OCI-LY7 (cell line): ENCODE results near the gene CDKN2B-AS1. TPM values are rescaled to one million over a fixed set of nuclear protein-coding genes. Genes with fewer than 3 reads are reported as not detected.

Source experiments
- BruUV-seq: library from RNA; stranded (reverse); fragments of 400-500 nt; replicated peaks from 2 replicates; lab custom pipeline; 2021; lab: Mats Ljungman, UMichigan
- CTCF ChIA-PET: fragments of 300-600 bp; sonication (Branson Sonifier 250); formaldehyde crosslinking; loops from one replicate; lab custom pipeline; 2022; ENCODE audit warnings: antibody characterized with exemption; ENCODE audit not compliant: unreplicated experiment; lab: Charles Lee
- POLR2A ChIA-PET: fragments of 300-600 bp; sonication (Branson Sonifier 250); formaldehyde crosslinking; loops from one replicate; lab custom pipeline; 2022; ENCODE audit warnings: antibody characterized with exemption; lab: Charles Lee
- DNase-seq: peaks from one replicate; pipeline ENCODE4 v3.0.0-alpha.2; 2015; ENCODE audit warnings: low spot score
- H2AFZ ChIP-seq: fragments of 200-600 bp; sonication (generic), shearing (Covaris generic); 2 replicates; pipeline ENCODE4 v1.6.1; 2014; ENCODE audit warnings: mild to moderate bottlenecking, antibody characterized with exemption, low read length, moderate library complexity
- H3K27ac ChIP-seq: fragments of 200-600 bp; sonication (generic); 2 replicates; pipeline ENCODE4 v1.5.1; 2014; ENCODE audit warnings: mixed run types, low read depth, mild to moderate bottlenecking, moderate library complexity, low read length, inconsistent platforms; ENCODE audit not compliant: poor library complexity, severe bottlenecking
- H3K36me3 ChIP-seq: fragments of 200-600 bp; sonication (generic); 2 replicates; pipeline ENCODE4 v1.6.1; 2014; ENCODE audit warnings: mild to moderate bottlenecking, antibody characterized with exemption, low read length, moderate library complexity, mixed read lengths; ENCODE audit not compliant: insufficient read depth
- H3K4me1 ChIP-seq: fragments of 200-600 bp; sonication (generic); 2 replicates; pipeline ENCODE4 v1.5.1; 2014; ENCODE audit warnings: mild to moderate bottlenecking, low read length; ENCODE audit not compliant: insufficient read depth, poor library complexity, severe bottlenecking
- H3K4me2 ChIP-seq: fragments of 200-600 bp; sonication (generic); 2 replicates; pipeline ENCODE4 v1.6.1; 2014; ENCODE audit warnings: mild to moderate bottlenecking, low read length
- H3K4me3 ChIP-seq: fragments of 200-600 bp; sonication (generic); 2 replicates; pipeline ENCODE4 v1.5.1; 2014; ENCODE audit warnings: mild to moderate bottlenecking, low read depth, low read length; ENCODE audit not compliant: poor library complexity, severe bottlenecking
- H3K79me2 ChIP-seq: fragments of 200-600 bp; sonication (generic); 2 replicates; pipeline ENCODE4 v1.6.1; 2016; ENCODE audit warnings: low read depth, mild to moderate bottlenecking, low read length, moderate library complexity, mixed read lengths; ENCODE audit not compliant: insufficient read depth
- H3K9me2 ChIP-seq: fragments of 200-600 bp; sonication (generic); 2 replicates; pipeline ENCODE4 v1.6.1; 2016; ENCODE audit warnings: mild to moderate bottlenecking, low read length, mixed read lengths; ENCODE audit not compliant: insufficient read depth
- H3K9me3 ChIP-seq: fragments of 200-600 bp; sonication (generic); 2 replicates; pipeline ENCODE4 v1.6.1; 2014; ENCODE audit warnings: mild to moderate bottlenecking, mixed run types, low read length, mixed read lengths
- H4K20me1 ChIP-seq: fragments of 200-600 bp; sonication (generic); 2 replicates; pipeline ENCODE4 v1.6.1; 2014; ENCODE audit warnings: mild to moderate bottlenecking, antibody characterized with exemption, low read length, moderate library complexity, mixed read lengths; ENCODE audit not compliant: insufficient read depth
- EZH2phosphoT487 ChIP-seq: fragments of 200-600 bp; sonication (generic); IDR thresholded peaks from 2 replicates; pipeline ENCODE4 v1.6.1; 2018; ENCODE audit warnings: low read depth, borderline replicate concordance, mild to moderate bottlenecking, mixed run types, antibody characterized with exemption, low read length, moderate library complexity, mixed read lengths
- intact Hi-C: fragments of 100-400 bp; cut with micrococcal nuclease; formaldehyde crosslinking; loops from one replicate; pipeline ENCODE4 v1.10.0; 2022; ENCODE audit not compliant: unreplicated experiment
- total RNA-seq, 2 experiments: library from RNA; depleted of rRNA in 1 of 2; stranded (reverse); fragments of >200 nt in 1 of 2; shearing (Covaris generic) in 1 of 2; gene quantifications; 2 replicates each; pipeline ENCODE4 v1.2.3, GENCODE V29; 2014 to 2022
- TF ChIP-seq, protein P1 (sequence below): fragments of 200-600 bp; sonication (generic); conservative IDR thresholded peaks from 2 replicates; pipeline ENCODE4 v1.5.1; 2014; ENCODE audit warnings: mild to moderate bottlenecking, antibody characterized with exemption, low read length, moderate library complexity, mixed read lengths

The CDKN2B-AS1 gene
- total RNA-seq, 2 experiments from 2014 or later, result 20.4 to 24.3 TPM

DNA sequence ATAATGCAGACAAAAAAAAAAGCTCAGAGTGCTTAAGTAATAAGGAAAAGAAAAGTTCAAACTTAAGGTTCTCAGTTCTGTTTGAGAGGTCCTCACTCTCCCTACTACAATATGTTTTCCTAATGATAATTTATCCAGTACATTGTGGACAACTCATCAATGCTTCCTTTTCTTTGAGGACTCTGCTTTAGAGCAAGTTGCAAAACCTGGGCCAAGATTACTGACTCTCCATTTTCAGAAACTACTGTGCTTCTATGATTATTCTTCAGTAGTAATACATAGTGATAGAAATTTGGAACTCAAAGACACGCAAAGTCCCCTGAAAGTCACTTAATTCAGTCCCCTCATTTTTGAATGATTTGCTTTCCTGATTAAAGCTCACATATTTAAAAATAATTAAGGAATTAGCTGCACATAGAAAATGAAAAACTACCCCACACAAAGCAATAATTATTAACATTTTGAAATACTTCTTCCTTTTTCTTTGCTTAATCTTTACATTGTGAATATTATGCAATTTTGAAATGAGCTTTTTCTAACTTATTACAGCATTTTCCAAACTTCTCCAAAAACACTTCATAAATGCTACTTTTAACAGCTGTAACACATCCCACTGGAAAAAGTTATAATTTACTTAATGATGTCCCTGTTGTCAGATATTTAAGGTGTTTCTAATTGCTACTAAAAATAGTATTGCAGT, 11.6 kb upstream of the CDKN2B-AS1 start:
- DNase-seq, result no peak
- H3K4me1 ChIP-seq, result peaks cover 32% of the 10 kb centered on the region
- peaks cover 46% of the 10 kb centered on the region for H3K36me3 ChIP-seq
- H3K4me3 ChIP-seq, result no peak overlapping the region
- H3K27ac ChIP-seq, result no peak overlapping the region
- CTCF ChIA-PET, result interaction anchor here (0.5 kb wide), 1 partner anchor 640 kb away, joined by 3 read pairs; no protein-coding TSS in a partner anchor
- H3K9me2 ChIP-seq, result no peaks in the 10 kb centered on the region
- no peak overlapping the region for H3K4me2 ChIP-seq
- no peak overlapping the region for H2AFZ ChIP-seq
- intact Hi-C loops, result no loop called here
- H3K79me2 ChIP-seq, result peaks cover 96% of the 10 kb centered on the region
- 0 out of 2 replicates have a peak, but pooled peaks cover 14% of the 10 kb centered on the region for H4K20me1 ChIP-seq
- BruUV-seq, result no TSS peak
- POLR2A ChIA-PET, result interaction anchor here (0.6 to 4.9 kb wide), 12 partner anchors 8 to 537 kb away, joined by 3 to 24 read pairs (median 3); partner anchors contain the start of genes CDKN2A and CDKN2B-AS1
- TF ChIP-seq, protein P1, sequence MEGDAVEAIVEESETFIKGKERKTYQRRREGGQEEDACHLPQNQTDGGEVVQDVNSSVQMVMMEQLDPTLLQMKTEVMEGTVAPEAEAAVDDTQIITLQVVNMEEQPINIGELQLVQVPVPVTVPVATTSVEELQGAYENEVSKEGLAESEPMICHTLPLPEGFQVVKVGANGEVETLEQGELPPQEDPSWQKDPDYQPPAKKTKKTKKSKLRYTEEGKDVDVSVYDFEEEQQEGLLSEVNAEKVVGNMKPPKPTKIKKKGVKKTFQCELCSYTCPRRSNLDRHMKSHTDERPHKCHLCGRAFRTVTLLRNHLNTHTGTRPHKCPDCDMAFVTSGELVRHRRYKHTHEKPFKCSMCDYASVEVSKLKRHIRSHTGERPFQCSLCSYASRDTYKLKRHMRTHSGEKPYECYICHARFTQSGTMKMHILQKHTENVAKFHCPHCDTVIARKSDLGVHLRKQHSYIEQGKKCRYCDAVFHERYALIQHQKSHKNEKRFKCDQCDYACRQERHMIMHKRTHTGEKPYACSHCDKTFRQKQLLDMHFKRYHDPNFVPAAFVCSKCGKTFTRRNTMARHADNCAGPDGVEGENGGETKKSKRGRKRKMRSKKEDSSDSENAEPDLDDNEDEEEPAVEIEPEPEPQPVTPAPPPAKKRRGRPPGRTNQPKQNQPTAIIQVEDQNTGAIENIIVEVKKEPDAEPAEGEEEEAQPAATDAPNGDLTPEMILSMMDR, result no peak
- TF ChIP-seq EZH2phosphoT487, result no peak
- no peaks in the 10 kb centered on the region for H3K9me3 ChIP-seq

DNA sequence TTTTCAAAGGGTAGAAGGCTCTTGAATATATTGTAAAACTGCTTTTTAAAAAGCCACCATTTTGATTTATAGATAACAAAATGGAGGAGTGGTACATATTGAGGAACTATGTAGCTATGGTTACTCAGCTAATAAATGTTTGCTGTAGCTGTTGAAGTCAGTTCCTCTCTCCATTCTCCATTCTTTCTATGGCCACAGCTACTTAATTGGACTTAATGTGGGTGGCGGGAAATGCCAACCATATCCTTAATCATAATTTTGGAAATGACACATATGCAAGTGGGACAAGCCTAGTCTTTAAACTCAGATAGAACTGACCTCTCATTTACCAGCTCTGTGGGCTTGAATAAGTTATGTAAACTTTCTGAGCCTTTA, 11.0 kb upstream of the CDKN2B-AS1 start:
- H3K36me3 ChIP-seq, result peaks cover 48% of the 10 kb centered on the region
- H3K4me1 ChIP-seq, result peaks cover 37% of the 10 kb centered on the region
- CTCF ChIA-PET, result no interaction called here
- no TSS peak for BruUV-seq
- DNase-seq, result no peak
- peaks cover 17% of the 10 kb centered on the region; the same call in 1 of the 2 replicates for H4K20me1 ChIP-seq
- POLR2A ChIA-PET, result interaction anchor here (0.6 to 4.9 kb wide), 8 partner anchors 8 to 536 kb away, joined by 3 to 24 read pairs (median 3); partner anchors contain the start of genes CDKN2A and CDKN2B-AS1
- H2AFZ ChIP-seq, result no peak overlapping the region
- no peak overlapping the region for H3K27ac ChIP-seq
- TF ChIP-seq, protein P1, result no peak
- TF ChIP-seq EZH2phosphoT487, result no peak
- peaks cover 96% of the 10 kb centered on the region for H3K79me2 ChIP-seq
- H3K4me2 ChIP-seq, result no peak overlapping the region
- intact Hi-C loops, result no loop called here
- no peak overlapping the region for H3K4me3 ChIP-seq
- no peaks in the 10 kb centered on the region for H3K9me3 ChIP-seq
- no peaks in the 10 kb centered on the region for H3K9me2 ChIP-seq

DNA sequence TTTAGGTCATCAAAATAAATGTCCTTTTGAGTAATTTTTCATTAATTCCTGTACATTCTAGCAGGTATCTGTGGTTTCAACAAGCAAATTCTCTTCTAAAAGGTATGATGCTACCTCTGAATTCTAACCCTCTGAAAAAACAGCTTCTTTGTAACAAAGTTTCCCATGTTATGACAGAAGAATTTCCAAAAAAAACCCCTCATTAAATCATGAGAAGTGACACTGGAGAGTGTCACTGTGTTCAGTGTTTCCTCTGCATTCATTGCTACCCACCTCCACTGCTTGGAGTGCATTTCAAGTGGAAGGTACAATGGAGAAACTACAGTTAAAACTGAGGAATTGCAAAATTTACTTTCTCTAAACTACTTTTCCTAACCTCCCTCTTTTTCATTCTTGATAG, 10.5 kb upstream of the CDKN2B-AS1 start:
- Histone ChIP-seq H3K27ac (no peak overlapping the region), H3K9me2 (no peaks in the 10 kb centered on the region), H3K4me2 (no peak overlapping the region), H3K4me3 (no peak overlapping the region), H3K9me3 (no peaks in the 10 kb centered on the region), H3K4me1 (peaks cover 42% of the 10 kb centered on the region), H3K79me2 (peaks cover 96% of the 10 kb centered on the region), H4K20me1 (peaks cover 22% of the 10 kb centered on the region; the same call in 1 of the 2 replicates), H3K36me3 (peaks cover 48% of the 10 kb centered on the region), H2AFZ (no peak overlapping the region)
- intact Hi-C loops, result no loop called here
- ChIA-PET CTCF (no interaction called here), POLR2A (interaction anchor here (1.2 to 4.9 kb wide), 4 partner anchors 7 to 142 kb away, joined by 3 to 24 read pairs (median 4); partner anchors contain the start of genes CDKN2A and CDKN2B-AS1)
- TF ChIP-seq, protein P1, result no peak
- no peak for TF ChIP-seq EZH2phosphoT487
- no TSS peak for BruUV-seq
- no peak for DNase-seq
